Subcutaneous adipose tissue (tissue), 4 donors: Measurements from ENCODE around the gene SIGLEC10. TPM values are rescaled to one million over a fixed set of nuclear protein-coding genes. Genes with fewer than 3 reads are reported as not detected.

Experiments
- total RNA-seq, 4 donors: library from RNA; depleted of rRNA; stranded (reverse); fragments of >200 nt; gene quantifications; one replicate each; pipeline ENCODE4 v1.1.0, GENCODE V29; 2016
- TF ChIP-seq, protein P1 (sequence below): fragments of 450-650 bp; IDR thresholded peaks from one replicate; pipeline ENCODE4 v1.5.1; 2016; ENCODE audit warnings: low read depth, mild to moderate bottlenecking, control low read depth, antibody characterized with exemption, moderate library complexity

SIGLEC10 gene, protein sequence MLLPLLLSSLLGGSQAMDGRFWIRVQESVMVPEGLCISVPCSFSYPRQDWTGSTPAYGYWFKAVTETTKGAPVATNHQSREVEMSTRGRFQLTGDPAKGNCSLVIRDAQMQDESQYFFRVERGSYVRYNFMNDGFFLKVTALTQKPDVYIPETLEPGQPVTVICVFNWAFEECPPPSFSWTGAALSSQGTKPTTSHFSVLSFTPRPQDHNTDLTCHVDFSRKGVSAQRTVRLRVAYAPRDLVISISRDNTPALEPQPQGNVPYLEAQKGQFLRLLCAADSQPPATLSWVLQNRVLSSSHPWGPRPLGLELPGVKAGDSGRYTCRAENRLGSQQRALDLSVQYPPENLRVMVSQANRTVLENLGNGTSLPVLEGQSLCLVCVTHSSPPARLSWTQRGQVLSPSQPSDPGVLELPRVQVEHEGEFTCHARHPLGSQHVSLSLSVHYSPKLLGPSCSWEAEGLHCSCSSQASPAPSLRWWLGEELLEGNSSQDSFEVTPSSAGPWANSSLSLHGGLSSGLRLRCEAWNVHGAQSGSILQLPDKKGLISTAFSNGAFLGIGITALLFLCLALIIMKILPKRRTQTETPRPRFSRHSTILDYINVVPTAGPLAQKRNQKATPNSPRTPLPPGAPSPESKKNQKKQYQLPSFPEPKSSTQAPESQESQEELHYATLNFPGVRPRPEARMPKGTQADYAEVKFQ
- 1 to 10 TPM in 2 of 4 donors, under 1 TPM in 1, not detected in 1; 0.66 to 1.8 (median 1.7) TPM for total RNA-seq

DNA sequence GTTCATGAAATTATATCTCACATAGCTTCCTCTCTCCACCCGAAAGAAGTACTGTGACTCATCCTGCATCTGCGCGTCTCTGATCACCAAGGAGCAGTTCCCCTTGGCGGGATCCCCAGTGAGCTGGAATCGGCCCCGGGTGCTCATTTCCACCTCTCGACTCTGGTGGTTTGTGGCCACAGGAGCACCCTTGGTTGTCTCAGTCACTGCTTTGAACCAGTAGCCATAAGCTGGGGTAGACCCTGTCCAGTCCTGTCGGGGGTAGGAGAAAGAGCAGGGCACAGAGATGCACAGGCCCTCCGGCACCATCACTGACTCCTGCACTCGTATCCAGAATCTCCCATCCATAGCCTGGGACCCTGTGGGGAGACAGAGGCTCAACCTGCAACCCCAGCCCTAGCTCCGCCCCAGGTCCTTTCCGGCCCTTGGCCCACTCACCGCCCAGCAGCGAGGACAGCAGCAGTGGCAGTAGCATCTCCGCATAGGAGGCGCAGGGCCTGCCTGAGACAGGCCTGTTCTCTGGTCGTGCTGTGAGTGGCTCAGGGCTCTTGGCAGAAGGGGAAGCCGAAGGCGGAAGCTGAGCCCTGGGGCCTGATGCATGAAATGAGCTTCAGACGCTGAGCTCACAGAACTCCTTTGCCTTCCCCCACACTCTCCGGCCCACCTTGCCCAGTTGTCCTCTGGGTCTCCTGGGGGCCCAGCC lies at the start of gene SIGLEC10:
SIGLEC10 (minus strand) TSS at position 536 of the 703 bp plus-strand sequence; CDS start at position 475, 61 bp downstream.
- TF ChIP-seq, protein P1, sequence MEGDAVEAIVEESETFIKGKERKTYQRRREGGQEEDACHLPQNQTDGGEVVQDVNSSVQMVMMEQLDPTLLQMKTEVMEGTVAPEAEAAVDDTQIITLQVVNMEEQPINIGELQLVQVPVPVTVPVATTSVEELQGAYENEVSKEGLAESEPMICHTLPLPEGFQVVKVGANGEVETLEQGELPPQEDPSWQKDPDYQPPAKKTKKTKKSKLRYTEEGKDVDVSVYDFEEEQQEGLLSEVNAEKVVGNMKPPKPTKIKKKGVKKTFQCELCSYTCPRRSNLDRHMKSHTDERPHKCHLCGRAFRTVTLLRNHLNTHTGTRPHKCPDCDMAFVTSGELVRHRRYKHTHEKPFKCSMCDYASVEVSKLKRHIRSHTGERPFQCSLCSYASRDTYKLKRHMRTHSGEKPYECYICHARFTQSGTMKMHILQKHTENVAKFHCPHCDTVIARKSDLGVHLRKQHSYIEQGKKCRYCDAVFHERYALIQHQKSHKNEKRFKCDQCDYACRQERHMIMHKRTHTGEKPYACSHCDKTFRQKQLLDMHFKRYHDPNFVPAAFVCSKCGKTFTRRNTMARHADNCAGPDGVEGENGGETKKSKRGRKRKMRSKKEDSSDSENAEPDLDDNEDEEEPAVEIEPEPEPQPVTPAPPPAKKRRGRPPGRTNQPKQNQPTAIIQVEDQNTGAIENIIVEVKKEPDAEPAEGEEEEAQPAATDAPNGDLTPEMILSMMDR, result no peak

DNA sequence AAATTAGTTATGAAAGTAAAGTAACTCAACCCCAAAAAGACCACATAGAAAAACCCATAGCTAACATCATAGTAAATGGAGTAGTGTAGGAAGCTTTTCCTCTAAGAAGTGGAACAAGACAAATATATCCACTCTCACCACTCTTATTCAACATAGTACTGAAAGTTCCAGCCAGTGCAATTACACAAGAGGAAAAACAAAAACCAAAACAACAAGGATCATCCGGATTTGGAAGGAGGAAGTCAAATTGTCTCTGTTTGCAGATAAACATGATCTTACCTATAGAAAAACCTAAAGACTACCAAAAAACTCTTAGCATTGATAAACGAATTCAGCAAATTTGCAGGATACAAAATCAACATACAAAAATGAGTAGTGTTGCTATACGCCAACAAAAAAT lies 49.3 kb upstream of the SIGLEC10 start:
- TF ChIP-seq, protein P1, result no peak

DNA sequence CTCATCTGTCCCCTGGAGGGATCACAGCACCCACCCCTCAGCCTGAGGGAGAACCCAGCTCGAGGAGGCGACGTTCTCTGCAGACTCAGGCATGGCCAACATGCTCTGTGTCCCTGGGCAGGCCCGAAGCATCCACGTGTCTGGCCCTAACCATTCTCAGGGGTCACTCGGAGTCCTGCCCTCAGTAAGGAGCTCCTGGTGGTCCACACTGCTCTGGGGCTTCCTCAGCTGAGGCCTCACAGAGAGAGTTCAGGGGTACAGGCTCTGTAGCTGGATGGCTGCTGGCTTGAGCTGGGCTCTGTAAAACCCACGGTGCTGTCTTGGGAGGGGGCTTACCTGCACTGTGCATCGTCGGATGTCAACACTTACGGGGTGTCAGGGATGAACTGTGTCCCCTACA lies 45.2 kb upstream of the SIGLEC10 start:
- TF ChIP-seq, protein P1, result no peak

DNA sequence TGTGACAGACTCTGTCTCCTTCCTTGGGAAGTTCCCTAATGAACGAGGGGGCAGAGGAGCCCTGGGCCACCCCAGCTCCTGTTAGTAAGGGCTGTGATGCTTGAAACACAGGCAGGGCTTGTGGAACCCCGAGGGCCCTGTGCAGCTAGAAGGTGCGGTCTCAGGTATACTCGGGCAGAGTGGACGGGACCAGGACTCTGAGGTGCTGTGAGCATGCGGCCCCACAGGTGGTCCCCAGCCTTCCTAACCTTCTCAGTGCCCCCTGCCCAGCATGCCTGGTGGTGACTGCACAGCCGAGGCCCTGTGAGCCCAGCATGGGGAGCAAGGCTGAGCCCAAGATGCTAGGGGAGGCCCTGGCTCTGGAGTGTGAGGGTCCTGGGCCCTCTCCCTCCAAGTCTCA lies 44.8 kb upstream of the SIGLEC10 start:
- TF ChIP-seq, protein P1, result no peak

DNA sequence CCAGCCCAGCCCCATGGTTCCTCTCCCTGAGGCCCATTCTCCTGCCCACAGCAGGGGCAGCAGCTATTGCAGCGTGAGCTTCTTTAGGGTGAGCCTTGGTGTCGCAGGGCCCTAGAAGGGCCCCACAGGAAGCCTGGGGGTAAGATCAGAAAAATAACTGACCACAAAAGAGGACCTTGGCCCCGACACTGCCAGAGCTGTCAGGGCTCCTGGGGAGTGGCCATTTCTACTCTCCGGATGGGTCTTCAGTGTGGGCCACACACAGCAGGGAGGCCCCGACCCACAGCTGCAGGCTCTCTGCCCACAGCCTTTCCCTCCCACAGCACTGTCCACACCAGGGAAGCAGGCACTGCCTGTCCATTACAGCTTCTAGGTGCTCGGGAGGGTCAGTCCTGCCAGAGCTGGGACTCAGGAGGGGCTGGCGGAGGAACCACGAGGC lies 44.3 kb upstream of the SIGLEC10 start:
- TF ChIP-seq, protein P1, result no peak

DNA sequence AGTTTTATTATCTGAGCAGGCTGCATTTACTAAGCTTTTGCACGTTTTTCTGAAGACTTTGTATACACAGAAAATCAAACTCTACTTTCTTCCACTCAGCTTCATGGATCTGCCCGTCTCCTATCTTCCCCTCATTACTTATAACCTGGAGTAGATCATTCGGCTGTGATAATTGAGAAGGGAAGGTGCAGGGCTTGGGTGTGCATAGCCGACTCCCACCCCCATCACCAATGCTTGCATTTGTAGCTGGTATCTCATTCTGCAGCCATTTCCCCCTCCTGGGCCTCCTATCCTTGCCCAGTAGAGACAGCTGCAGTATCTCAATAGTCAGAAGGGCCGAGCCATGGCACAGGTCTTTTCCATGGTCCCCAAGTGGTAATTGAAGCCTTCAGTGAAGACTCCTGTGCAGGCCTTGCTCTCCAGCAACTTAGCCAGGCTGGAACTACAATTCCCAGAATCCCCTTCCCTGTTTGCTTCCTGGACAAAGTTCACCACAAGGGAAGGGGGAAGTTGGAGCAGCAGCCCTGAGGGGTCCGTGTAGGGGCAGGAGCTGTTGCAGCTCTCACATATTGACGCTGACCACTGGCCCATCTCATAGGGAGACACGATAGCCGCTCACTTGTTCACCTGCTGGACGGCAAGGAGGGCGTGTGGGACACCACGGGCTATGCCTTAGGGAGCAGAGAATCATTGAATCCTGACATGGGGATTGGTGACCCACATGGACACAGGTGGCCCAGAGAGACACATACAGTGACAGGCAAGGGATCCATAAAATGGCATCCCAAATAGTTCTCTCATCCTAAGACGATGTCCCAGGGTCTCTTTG lies 42.9 kb upstream of the SIGLEC10 start:
- TF ChIP-seq, protein P1, result no peak
